Transverse colon (tissue), 3 donors: ENCODE measurements around the gene SPCS1.

ENCODE experiments used
- POLR2A ChIP-seq: fragments of 450-650 bp; IDR thresholded peaks from one replicate; pipeline ENCODE4 v1.6.1; 2016; ENCODE audit warnings: antibody characterized with exemption, mild to moderate bottlenecking, moderate library complexity
- TF ChIP-seq, protein P1 (sequence below), 5 experiments: fragments of 200-600 bp in 3 of 5; fragments of 450-650 bp in 2 of 5; sonication (generic) in 3 of 5; IDR thresholded peaks; 1 replicate in 2 of 5; 2 replicates in 3 of 5; pipeline ENCODE4 v1.5.1; 2016 to 2017; ENCODE audit warnings: antibody characterized with exemption in 5 of 5, inconsistent platforms in 3 of 5, mild to moderate bottlenecking in 2 of 5, moderate library complexity in 1 of 5

DNA sequence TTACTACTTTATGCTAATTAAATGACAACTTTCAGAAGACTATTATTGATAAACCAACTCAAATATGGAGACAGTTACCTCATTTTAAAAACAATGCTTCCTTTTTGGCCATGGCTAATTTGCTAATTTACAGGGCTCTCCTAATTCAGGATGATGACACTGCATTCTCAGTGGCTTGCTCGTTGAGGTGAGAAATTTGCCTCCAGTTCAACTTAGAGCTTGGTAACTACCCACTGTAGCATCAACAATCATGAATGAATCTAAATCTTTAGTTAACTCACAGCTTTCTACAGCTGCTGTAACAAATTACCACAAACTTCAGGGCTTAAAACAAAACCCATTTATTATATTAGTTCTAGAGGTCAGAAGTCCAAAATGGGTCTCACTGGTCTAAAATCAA, 34.2 kb upstream of the SPCS1 start:
- TF ChIP-seq, protein P1, sequence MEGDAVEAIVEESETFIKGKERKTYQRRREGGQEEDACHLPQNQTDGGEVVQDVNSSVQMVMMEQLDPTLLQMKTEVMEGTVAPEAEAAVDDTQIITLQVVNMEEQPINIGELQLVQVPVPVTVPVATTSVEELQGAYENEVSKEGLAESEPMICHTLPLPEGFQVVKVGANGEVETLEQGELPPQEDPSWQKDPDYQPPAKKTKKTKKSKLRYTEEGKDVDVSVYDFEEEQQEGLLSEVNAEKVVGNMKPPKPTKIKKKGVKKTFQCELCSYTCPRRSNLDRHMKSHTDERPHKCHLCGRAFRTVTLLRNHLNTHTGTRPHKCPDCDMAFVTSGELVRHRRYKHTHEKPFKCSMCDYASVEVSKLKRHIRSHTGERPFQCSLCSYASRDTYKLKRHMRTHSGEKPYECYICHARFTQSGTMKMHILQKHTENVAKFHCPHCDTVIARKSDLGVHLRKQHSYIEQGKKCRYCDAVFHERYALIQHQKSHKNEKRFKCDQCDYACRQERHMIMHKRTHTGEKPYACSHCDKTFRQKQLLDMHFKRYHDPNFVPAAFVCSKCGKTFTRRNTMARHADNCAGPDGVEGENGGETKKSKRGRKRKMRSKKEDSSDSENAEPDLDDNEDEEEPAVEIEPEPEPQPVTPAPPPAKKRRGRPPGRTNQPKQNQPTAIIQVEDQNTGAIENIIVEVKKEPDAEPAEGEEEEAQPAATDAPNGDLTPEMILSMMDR (IDR thresholded peaks at IDR 0.05): no peak
- TF ChIP-seq POLR2A: no peak
